H1 (cell line): ENCODE results near the gene RIPOR1. TPM values are rescaled to one million over a fixed set of nuclear protein-coding genes. Genes with fewer than 3 reads are reported as not detected.

Source experiments
- CTCF ChIA-PET: fragments of 300-600 bp; sonication (Branson Sonifier 250); formaldehyde crosslinking; loops from one replicate; lab custom pipeline; 2021; ENCODE audit not compliant: partially characterized antibody; lab: Charles Lee
- POLR2A ChIA-PET: fragments of 300-600 bp; sonication (Branson Sonifier 250); formaldehyde crosslinking; loops from one replicate; lab custom pipeline; 2021; ENCODE audit warnings: inconsistent platforms; ENCODE audit not compliant: partially characterized antibody; lab: Charles Lee
- DNase-seq, 2 experiments: peaks; one replicate each; pipeline versions ENCODE4 v3.0.0 to v3.0.0-alpha.2; 2010 to 2022; ENCODE audit warnings: low spot score in 2 of 2, low read depth in 1 of 2, mixed read lengths in 1 of 2
- FAIRE-seq: peaks from 2 replicates; lab custom pipeline; 2011; peaks lifted over from hg19 to GRCh38; lab: Jason Lieb, UNC
- H2AFZ ChIP-seq: 2 replicates; pipeline ENCODE4 v1.8.1; 2012; ENCODE audit warnings: low read length, inconsistent platforms
- H2AK5ac ChIP-seq: 2 replicates; pipeline ENCODE4 v1.6.1; 2013; ENCODE audit warnings: low read depth, low read length
- H2BK120ac ChIP-seq: replicated peaks from 2 replicates; pipeline ENCODE3; 2013; ENCODE audit warnings: low read depth, low read length, inconsistent platforms
- H2BK12ac ChIP-seq: 2 replicates; pipeline ENCODE4 v1.6.1; 2013; ENCODE audit warnings: low read depth, low read length
- H2BK15ac ChIP-seq: 2 replicates; pipeline ENCODE4 v1.6.1; 2013; ENCODE audit warnings: low read length
- H2BK20ac ChIP-seq: 2 replicates; pipeline ENCODE4 v1.6.1; 2013; ENCODE audit warnings: low read length
- H2BK5ac ChIP-seq: 2 replicates; pipeline ENCODE4 v1.6.1; 2013; ENCODE audit warnings: low read depth, low read length
- H3K14ac ChIP-seq: 2 replicates; pipeline ENCODE4 v1.6.1; 2013; ENCODE audit warnings: inconsistent platforms; ENCODE audit not compliant: insufficient read length
- H3K18ac ChIP-seq: 2 replicates; pipeline ENCODE4 v1.6.1; 2013; ENCODE audit warnings: low read length; ENCODE audit errors: extremely low read depth
- H3K23ac ChIP-seq: 2 replicates; pipeline ENCODE4 v1.6.1; 2013; ENCODE audit warnings: inconsistent platforms; ENCODE audit not compliant: insufficient read length
- H3K23me2 ChIP-seq: 2 replicates; pipeline ENCODE4 v1.6.1; 2013; ENCODE audit warnings: low read depth, low read length
- H3K27ac ChIP-seq: 2 replicates; pipeline ENCODE4 v1.6.1; 2011; ENCODE audit warnings: low read depth, low read length, inconsistent platforms
- H3K27me3 ChIP-seq, 4 experiments: replicated peaks in 1 of 4; 1 replicate in 1 of 4; 2 replicates in 3 of 4; pipeline versions ENCODE4 v1.6.1 to v1.8.1; 2011 to 2013; ENCODE audit warnings: low read length in 3 of 4, mild to moderate bottlenecking in 3 of 4, inconsistent platforms in 2 of 4, mixed read lengths in 2 of 4, moderate library complexity in 1 of 4; ENCODE audit not compliant: control insufficient read depth in 3 of 4, insufficient read depth in 3 of 4; ENCODE audit errors: extremely low read depth in 1 of 4
- H3K36me3 ChIP-seq, 4 experiments: 2 replicates each; pipeline versions ENCODE4 v1.6.1 to v1.8.1; 2011 to 2013; ENCODE audit warnings: mild to moderate bottlenecking in 4 of 4, low read length in 3 of 4, moderate library complexity in 2 of 4, control low read depth in 1 of 4, inconsistent platforms in 1 of 4; ENCODE audit not compliant: insufficient read depth in 4 of 4, control insufficient read depth in 2 of 4
- H3K4ac ChIP-seq: replicated peaks from 2 replicates; pipeline ENCODE3; 2013; ENCODE audit warnings: low read length, low read depth, mixed read lengths, inconsistent platforms; ENCODE audit not compliant: insufficient read length
- H3K4me1 ChIP-seq, 4 experiments: replicated peaks in 1 of 4; 1 replicate in 1 of 4; 2 replicates in 3 of 4; pipeline versions ENCODE4 v1.6.1 to v1.8.1; 2011 to 2013; ENCODE audit warnings: low read length in 3 of 4, inconsistent platforms in 2 of 4, mixed read lengths in 1 of 4; ENCODE audit not compliant: insufficient read depth in 4 of 4, control insufficient read depth in 3 of 4
- H3K4me2 ChIP-seq, 2 experiments: 2 replicates each; pipeline versions ENCODE4 v1.6.1 to v1.8.1; 2011 to 2013; ENCODE audit warnings: low read depth in 2 of 2, low read length in 2 of 2, control low read depth in 1 of 2, inconsistent platforms in 1 of 2, mild to moderate bottlenecking in 1 of 2; ENCODE audit not compliant: insufficient read depth in 1 of 2
- H3K4me3 ChIP-seq, 4 experiments: fragments of 200-600, 300-600 bp in 1 of 4; sonication (generic), shearing (Covaris generic), sonication (Bioruptor Twin) in 1 of 4; 2 replicates each; pipeline versions ENCODE4 v1.5.1 to v1.8.1; 2011 to 2016; ENCODE audit warnings: low read length in 4 of 4, low read depth in 3 of 4, control low read depth in 2 of 4, inconsistent platforms in 2 of 4, mild to moderate bottlenecking in 2 of 4, mixed read lengths in 1 of 4, moderate library complexity in 1 of 4; ENCODE audit not compliant: insufficient read depth in 2 of 4; ENCODE audit errors: extremely low read depth in 1 of 4
- H3K56ac ChIP-seq: replicated peaks from 2 replicates; pipeline ENCODE3; 2013; ENCODE audit warnings: low read depth, mild to moderate bottlenecking, mixed read lengths, low read length, inconsistent platforms; ENCODE audit not compliant: insufficient read length
- H3K79me1 ChIP-seq: 2 replicates; pipeline ENCODE4 v1.6.1; 2013; ENCODE audit warnings: low read depth, low read length, control low read depth
- H3K79me2 ChIP-seq, 2 experiments: 2 replicates each; pipeline versions ENCODE4 v1.6.1 to v1.8.1; 2012 to 2013; ENCODE audit warnings: low read length in 2 of 2, mild to moderate bottlenecking in 2 of 2, inconsistent platforms in 1 of 2; ENCODE audit not compliant: insufficient read depth in 2 of 2, control insufficient read depth in 1 of 2
- H3K9ac ChIP-seq, 4 experiments: replicated peaks in 1 of 4; 1 replicate in 1 of 4; 2 replicates in 3 of 4; pipeline versions ENCODE4 v1.6.1 to v1.8.1; 2011 to 2013; ENCODE audit warnings: low read depth in 3 of 4, low read length in 3 of 4, control low read depth in 2 of 4, mild to moderate bottlenecking in 2 of 4, moderate library complexity in 2 of 4, inconsistent platforms in 1 of 4; ENCODE audit errors: extremely low read depth in 1 of 4
- H3K9me3 ChIP-seq, 2 experiments: 2 replicates each; pipeline versions ENCODE4 v1.6.1 to v1.8.1; 2012 to 2013; ENCODE audit warnings: mild to moderate bottlenecking in 2 of 2, moderate library complexity in 2 of 2, control low read depth in 1 of 2, inconsistent platforms in 1 of 2, low read depth in 1 of 2, low read length in 1 of 2, mixed read lengths in 1 of 2; ENCODE audit not compliant: insufficient read depth in 2 of 2
- H4K20me1 ChIP-seq, 2 experiments: replicated peaks in 1 of 2; 2 replicates each; pipeline versions ENCODE3 to v1.8.1; 2011 to 2013; ENCODE audit warnings: inconsistent platforms in 2 of 2, low read length in 2 of 2, mild to moderate bottlenecking in 1 of 2; ENCODE audit not compliant: insufficient read depth in 2 of 2, control insufficient read depth in 1 of 2
- H4K5ac ChIP-seq: 2 replicates; pipeline ENCODE4 v1.6.1; 2013; ENCODE audit warnings: low read length, low read depth, mixed read lengths, inconsistent platforms; ENCODE audit not compliant: insufficient read length
- H4K8ac ChIP-seq: 2 replicates; pipeline ENCODE4 v1.8.0; 2013; ENCODE audit warnings: mild to moderate bottlenecking, moderate library complexity, low read length, inconsistent platforms; ENCODE audit not compliant: insufficient read depth; ENCODE audit errors: extremely low read depth
- H4K91ac ChIP-seq: replicated peaks from 2 replicates; pipeline ENCODE3; 2013; ENCODE audit warnings: low read length, mixed read lengths, inconsistent platforms; ENCODE audit not compliant: insufficient read length
- CHD2 ChIP-seq: IDR thresholded peaks from 2 replicates; pipeline ENCODE4 v1.6.1; 2012; ENCODE audit warnings: low read length, improper control_type of control experiment
- EZH2 ChIP-seq: fragments of 200-600 bp; sonication (generic); IDR thresholded peaks from 2 replicates; pipeline ENCODE4 v1.7.1; 2012; ENCODE audit warnings: low read depth, mild to moderate bottlenecking, moderate library complexity, low read length, inconsistent platforms; ENCODE audit not compliant: severe bottlenecking
- GABPA ChIP-seq: IDR thresholded peaks from 2 replicates; pipeline ENCODE4 v1.6.1; 2011; ENCODE audit warnings: mild to moderate bottlenecking, low read length, moderate library complexity, borderline replicate concordance; ENCODE audit not compliant: insufficient read depth
- JUND ChIP-seq: IDR thresholded peaks from 2 replicates; pipeline ENCODE4 v1.6.1; 2011; ENCODE audit warnings: mild to moderate bottlenecking, improper control_type of control experiment, low read length
- KDM5A ChIP-seq: fragments of 200-600 bp; IDR thresholded peaks from 2 replicates; pipeline ENCODE4 v1.7.1; 2012; ENCODE audit warnings: mild to moderate bottlenecking, low read length, inconsistent platforms, mixed read lengths
- PHF8 ChIP-seq: fragments of 200-600 bp; sonication (generic); conservative IDR thresholded peaks from 2 replicates; pipeline ENCODE4 v1.7.1; 2012; ENCODE audit warnings: low read depth, mild to moderate bottlenecking, inconsistent platforms, low read length, moderate library complexity
- POU5F1 ChIP-seq: IDR thresholded peaks from 2 replicates; pipeline ENCODE4 v1.6.1; 2011; ENCODE audit warnings: low read depth, mild to moderate bottlenecking, low read length, moderate library complexity
- SAP30 ChIP-seq: fragments of 300-600 bp; sonication (generic); IDR thresholded peaks from 2 replicates; pipeline ENCODE4 v1.7.1; 2012; ENCODE audit warnings: low read length, moderate library complexity, mild to moderate bottlenecking, inconsistent platforms; ENCODE audit not compliant: insufficient read depth, insufficient replicate concordance
- SP1 ChIP-seq: IDR thresholded peaks from 2 replicates; pipeline ENCODE4 v1.6.1; 2011; ENCODE audit warnings: low read depth, low read length
- YY1 ChIP-seq: IDR thresholded peaks from 2 replicates; pipeline ENCODE4 v1.6.1; 2011; ENCODE audit warnings: low read depth, mild to moderate bottlenecking, low read length
- WGBS, 2 experiments: shearing (Covaris generic) in 1 of 2; methylation state at CpG; one replicate each; pipeline versions ENCODE4 v1.1.6 to v1.1.7; 2013 to 2015; ENCODE audit warnings: low lambda C conversion rate in 2 of 2, mixed read lengths in 2 of 2, inconsistent platforms in 1 of 2, low coverage in 1 of 2, missing lambda C conversion rate in 1 of 2; ENCODE audit not compliant: insufficient replicate concordance in 2 of 2, insufficient coverage in 1 of 2, insufficient read length in 1 of 2; ENCODE audit errors: extremely low coverage in 1 of 2, missing lambda C conversion rate in 1 of 2; 5-methylcytosine and 5-hydroxymethylcytosine counted together
- polyA plus RNA-seq, 7 experiments: library from polyadenylated mRNA; depleted of rRNA in 3 of 7; stranded (reverse) in 5 of 7; unstranded in 2 of 7; fragments of >200 nt in 5 of 7; fragments of 200-250 nt in 2 of 7; gene quantifications; 1 replicate in 5 of 7; 2 replicates in 1 of 7; 4 replicates in 1 of 7; pipeline versions ENCODE4 v1.2.1 to v1.2.3, GENCODE V29; 2011 to 2013; ENCODE audit warnings: missing spikeins in 2 of 7, mixed read lengths in 2 of 7
- total RNA-seq: library from RNA; stranded (reverse); fragmentation: NEBNext Ultra II Directional; extraction: Animal tissue kit (Norgen Biotek cat#: 25700); gene quantifications from 2 replicates; pipeline ENCODE4 v1.2.1, GENCODE V29; 2021
- TF ChIP-seq, protein P1 (sequence below): IDR thresholded peaks from 2 replicates; pipeline ENCODE4 v1.6.1; 2012; ENCODE audit warnings: inconsistent platforms

Gene RIPOR1
- total and polyA plus RNA-seq, 2 of the 8 experiments (the other 6 are each of a cell fraction or from before 2014, with no cell fraction given) = 2.7 to 10.1 TPM

DNA sequence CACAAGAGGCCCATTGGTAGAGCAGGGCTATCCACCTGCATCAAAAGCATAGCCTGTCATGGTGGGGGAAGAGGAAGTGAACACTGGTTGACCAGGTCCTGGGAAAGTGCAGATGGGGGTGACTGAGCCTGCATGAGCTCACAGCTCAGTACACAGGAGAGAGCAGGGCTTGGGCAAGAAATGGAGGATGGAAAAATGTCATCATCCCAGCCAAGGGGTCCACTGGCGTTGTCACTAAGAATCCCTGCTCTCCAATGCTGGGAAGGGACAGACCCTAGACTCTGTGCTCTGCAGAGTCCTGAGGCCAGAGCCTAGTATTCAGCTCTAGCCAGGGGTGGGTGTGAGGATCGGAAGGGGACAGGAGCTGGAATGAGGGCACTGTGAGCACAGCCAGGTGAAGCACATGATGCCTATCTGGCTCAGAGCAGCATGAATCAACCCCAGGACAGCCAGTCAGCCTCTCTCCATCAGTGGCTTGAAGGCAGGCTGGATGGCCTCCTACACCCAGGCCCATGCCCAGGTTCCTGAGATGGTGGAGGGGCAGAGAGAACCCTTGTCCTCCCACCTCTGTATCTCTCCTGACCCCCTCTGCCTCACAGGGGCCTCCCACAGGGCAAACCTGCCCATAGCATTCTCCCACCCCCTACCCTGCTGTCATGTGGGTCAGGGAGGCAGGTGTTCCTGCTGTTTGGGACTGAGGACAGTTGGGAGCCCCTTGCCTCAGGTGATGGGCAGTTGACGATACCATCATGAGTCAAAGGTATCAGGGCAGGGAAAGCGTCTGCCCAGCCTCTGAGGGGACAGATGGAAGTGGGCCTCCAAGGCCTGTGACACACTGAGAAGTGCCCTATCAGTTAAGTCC, 19.9 kb downstream of the RIPOR1 start:
- Histone ChIP-seq H3K4me3 (no peak overlapping the region), H3K27me3 (no peaks in the 10 kb centered on the region; a peak in 2 of 7 replicates), H3K23me2 (no peaks in the 10 kb centered on the region), H3K4me2 (no peak overlapping the region), H3K9ac (no peak overlapping the region), H3K14ac (no peak overlapping the region), H3K79me2 (peaks cover 0 to 3% of the 10 kb centered on the region in 2 experiments; a peak in 1 of 4 replicates), H2BK15ac (no peak overlapping the region), H3K56ac (no peak overlapping the region), H2AK5ac (no peak overlapping the region), H3K4me1 (peaks cover 0 to 4% (median 2%) of the 10 kb centered on the region in 4 experiments; a peak in 3 of 7 replicates), H4K20me1 (peaks cover 2 to 9% of the 10 kb centered on the region in 2 experiments), H4K5ac (no peak overlapping the region), H4K8ac (no peak overlapping the region), H3K23ac (no peak overlapping the region), H3K27ac (no peak overlapping the region), H2AFZ (no peak overlapping the region), H3K79me1 (peaks cover 2% of the 10 kb centered on the region; the same call in 1 of the 2 replicates), H4K91ac (no peak overlapping the region), H2BK20ac (no peak overlapping the region), H3K18ac (no peak overlapping the region), H2BK12ac (no peak overlapping the region), H2BK120ac (no peak overlapping the region), H3K4ac (no peak overlapping the region), H2BK5ac (0 out of 2 replicates have a peak overlapping the region, but pooled peaks have one; percentile 16), H3K9me3 (no peaks in the 10 kb centered on the region), H3K36me3 (0 out of 8 replicates have a peak, but pooled peaks cover 0 to 3% (median 0%) of the 10 kb centered on the region in 4 experiments)
- WGBS, 2 experiments = 92% methylated on average over 4 of the region's 4 CpGs; no CpG with 5 or more reads in 1 of the 2 experiments
- DNase-seq (no peak), FAIRE-seq (no peak)
- ChIA-PET POLR2A (interaction anchor here (0.6 to 11.9 kb wide), 7 partner anchors 9 to 112 kb away, joined by 3 to 105 read pairs (median 5); partner anchors contain the start of genes ACD, CARMIL2, CTCF and PARD6A), CTCF (interaction anchor here (0.6 to 10.6 kb wide), 14 partner anchors 11 to 117 kb away, joined by 3 to 165 read pairs (median 10); partner anchors contain the start of genes C16orf86, CARMIL2, CTCF and ENKD1)
- TF ChIP-seq CHD2 = no peak
- TF ChIP-seq JUND = no peak
- no peak for TF ChIP-seq PHF8
- TF ChIP-seq, protein P1, sequence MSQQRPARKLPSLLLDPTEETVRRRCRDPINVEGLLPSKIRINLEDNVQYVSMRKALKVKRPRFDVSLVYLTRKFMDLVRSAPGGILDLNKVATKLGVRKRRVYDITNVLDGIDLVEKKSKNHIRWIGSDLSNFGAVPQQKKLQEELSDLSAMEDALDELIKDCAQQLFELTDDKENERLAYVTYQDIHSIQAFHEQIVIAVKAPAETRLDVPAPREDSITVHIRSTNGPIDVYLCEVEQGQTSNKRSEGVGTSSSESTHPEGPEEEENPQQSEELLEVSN = no peak
- no peak for TF ChIP-seq SAP30
- TF ChIP-seq KDM5A = no peak
- no peak for TF ChIP-seq POU5F1
- no peak for TF ChIP-seq SP1
- no peak for TF ChIP-seq YY1
- TF ChIP-seq EZH2 = no peak
- TF ChIP-seq GABPA = no peak
